GM15510 (cell line): ENCODE results near the gene TAGLN3.

Source experiments
- POLR2A ChIP-seq: IDR thresholded peaks from 3 replicates; pipeline ENCODE4 v1.6.1; 2011; ENCODE audit warnings: borderline replicate concordance; ENCODE audit not compliant: insufficient read length; ENCODE audit errors: extremely low read depth

The TAGLN3 gene

DNA sequence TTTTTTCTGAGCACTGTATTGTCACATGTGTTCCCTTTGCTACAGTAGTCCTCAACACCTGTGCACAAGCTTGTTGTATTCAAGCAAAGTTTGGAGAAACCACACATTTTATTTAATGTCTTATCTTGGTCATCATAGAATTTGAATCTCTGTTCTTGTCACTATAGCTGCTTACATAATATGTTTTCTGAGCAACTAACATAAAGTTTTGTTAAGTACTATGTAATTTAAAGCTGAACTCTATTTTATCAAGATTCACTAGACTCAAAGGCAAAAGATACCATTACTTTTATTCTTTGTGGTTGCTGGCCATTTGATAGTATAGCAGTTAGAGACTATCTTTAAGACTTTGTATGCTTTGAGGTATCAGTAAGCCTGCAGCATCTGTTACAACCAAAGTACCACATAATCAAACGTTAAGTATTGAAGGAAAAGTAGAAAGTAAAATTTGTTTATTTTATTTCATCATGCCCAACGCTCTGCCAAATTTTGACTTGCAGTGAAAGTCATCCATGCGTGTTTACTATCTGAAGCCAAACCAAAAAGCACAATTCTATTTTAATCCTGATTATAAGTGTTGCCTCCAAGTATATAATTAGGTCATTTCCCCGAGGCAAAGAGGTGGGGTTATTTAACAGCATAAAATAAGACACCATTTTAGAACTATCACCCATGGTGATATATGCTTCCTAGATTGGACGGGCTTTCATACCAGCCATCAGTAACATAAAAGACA, 30.2 kb upstream of the TAGLN3 start:
- no peak for TF ChIP-seq POLR2A

DNA sequence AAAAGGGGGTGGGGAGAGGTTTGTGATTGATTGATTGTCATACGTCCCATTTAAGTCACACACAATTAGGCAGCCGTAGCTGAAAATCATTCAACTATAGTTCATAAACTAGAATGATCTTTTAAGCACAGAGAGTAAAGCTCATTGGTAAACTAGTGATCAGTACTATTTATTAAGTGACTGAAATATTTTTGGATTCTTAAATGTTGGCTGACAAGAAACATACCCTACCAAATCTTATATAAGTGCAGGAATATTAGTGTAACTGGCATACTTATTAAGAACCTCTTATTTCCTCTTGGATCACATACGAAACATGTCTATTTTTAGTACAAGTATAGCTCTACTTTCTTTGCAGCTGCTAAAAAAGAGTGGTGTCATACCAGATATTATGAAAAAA, 28.3 kb upstream of the TAGLN3 start:
- no peak for TF ChIP-seq POLR2A

DNA sequence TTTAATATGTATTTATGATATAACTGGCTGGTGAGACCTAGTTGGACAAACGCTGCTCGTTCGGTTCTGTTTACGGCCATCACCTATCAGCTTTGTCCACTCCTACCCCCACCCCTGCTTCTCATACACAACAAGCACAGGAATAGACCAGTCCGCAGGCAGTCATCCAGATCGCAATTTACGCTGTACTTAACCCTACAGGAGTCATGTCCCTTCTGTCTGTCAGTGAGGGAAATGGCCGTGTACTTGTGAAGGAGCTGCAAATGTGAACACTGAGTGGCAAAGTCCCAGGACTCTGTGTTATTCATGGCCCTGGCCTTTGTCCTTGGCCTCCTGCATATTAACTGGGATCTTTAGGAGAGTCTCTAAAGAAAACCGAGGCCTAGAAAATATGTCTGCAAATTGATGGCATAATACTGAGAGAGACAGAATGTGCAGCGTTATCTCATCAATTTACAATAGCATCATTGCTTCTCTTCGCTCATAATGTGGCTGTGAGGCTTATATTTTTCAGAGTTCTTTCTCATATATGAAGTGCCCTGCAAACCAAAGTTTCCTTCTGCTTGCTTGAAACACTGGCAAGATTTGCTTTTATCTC, 27.1 kb upstream of the TAGLN3 start:
- no peak for TF ChIP-seq POLR2A

DNA sequence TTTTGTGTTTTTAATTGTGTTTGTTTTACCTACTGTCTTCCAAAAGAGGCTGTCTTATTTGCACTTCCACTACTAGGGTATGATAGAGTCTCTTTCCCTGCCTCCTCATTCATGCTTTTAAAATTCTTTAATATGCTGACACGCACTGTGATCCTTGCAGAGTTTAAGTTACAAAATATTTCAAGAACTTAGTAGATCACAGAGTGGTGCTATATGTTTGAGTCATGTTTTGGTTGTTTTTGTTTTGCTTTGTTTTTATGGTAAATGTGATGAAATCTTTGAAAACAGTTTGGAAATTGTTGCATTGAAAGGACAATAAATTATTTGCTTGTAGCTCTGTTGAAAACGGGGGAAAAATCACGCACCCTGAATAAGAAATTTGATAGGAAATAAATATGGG, 25.8 kb upstream of the TAGLN3 start:
- no peak for TF ChIP-seq POLR2A

DNA sequence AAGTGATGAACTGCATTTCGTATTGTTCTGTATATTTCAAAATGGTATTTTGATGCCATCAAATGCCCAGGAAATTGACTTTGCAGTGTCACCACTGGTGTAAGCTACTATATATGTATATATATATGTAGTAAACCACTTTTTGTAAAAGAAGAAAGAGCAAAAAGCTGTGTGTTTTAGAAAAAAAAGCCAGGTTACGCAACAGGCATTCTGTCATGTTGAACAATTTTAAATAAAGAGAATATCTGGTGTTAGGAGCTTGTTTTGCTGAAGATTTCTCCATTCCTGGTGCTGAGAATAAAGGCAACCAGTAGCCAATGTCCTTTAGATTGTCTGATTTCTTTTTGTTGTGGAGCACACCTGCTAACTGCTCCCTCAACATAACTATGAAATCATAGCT, 23.6 kb upstream of the TAGLN3 start:
- no peak for TF ChIP-seq POLR2A

DNA sequence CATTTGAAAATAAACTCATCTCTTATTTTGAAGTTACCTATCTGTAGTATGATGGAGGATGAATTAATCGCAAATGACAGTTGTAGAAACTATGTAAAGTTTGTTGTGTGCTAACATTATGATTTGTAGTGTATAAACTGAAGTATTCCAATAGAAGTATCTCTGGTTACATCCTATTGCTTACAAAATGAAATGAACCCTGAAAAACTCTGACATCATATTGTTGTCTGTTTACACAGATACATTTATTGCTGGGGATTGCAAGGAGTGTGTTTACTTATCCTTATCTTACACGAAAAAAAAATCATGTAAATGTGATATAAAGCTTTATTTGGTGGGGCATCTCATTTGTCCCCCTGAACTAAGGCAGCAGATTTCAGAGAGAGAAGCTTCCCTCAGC, 22.5 kb upstream of the TAGLN3 start:
- TF ChIP-seq POLR2A = no peak

DNA sequence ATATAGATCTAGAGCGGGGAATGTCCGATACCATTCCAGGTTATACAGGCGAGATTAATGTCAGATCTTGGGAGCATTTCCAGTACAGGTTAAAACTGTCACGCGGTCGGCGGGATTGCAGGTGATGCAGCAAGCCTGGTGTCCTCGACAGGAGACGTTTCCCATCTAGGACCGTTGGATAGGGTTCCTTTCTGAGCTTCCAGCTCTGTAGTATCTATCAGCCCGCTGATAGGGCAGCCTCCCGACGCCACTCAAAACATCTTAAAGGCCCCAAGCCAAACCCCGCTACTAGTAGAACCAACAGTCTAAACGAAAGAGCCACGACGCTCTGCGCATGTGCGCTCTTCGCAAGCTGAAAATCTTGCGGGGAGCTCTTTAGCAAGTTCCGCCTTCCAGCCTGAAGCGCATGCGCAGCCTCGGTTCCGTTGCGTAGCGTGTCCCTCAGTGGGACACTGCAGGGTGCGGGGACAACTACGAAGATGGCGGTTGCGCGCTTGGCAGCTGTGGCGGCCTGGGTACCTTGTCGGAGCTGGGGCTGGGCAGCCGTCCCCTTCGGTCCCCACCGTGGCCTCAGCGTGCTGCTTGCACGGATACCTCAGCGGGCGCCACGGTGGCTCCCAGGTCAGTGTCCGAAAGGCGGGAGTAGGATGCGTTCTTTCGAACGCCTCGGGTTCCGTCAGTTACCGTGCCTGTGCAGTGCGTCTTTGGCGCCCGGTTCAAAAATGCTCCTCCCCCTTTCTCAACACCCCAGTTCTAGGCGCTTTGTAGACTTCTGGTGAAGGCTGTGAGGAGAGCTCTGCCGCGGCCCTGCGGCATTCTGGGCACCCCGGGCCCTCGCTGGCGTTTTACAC, 19.9 kb upstream of the TAGLN3 start, which contains the start of gene ABHD10:
Gene ABHD10, plus strand, starts transcription at position 444 of the 851 bp plus-strand sequence. Its CDS starts 36 bp downstream, at position 480.
- peak; percentile 95 for TF ChIP-seq POLR2A

DNA sequence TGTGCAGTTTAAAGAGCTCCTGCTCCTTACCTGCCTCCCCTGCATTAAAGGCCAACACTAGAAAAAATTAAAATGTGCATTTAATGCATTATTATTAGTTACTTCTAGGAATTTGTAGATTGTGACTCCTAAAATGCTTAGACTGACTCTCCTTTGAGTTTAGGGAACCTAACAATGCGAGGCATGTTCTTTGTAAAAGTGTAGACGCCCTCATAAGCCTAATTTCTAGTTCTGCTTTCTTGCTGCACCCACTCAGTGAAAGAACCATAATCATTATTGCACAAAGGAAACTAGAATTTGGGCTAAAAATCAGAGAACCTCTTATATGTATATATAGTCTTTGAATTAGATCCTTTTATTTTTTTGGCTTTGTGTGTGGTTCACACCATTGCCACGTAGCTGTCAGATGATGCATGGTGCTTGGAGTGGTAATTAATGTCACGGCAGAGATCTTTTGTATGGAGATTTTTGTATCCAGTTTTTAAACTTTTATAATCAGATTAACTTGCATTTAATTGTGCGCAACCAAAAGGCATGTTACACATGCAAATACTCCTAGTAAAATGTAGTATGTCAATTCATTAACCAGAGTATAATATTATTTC, 19.2 kb upstream of the TAGLN3 start:
- TF ChIP-seq POLR2A = no peak

DNA sequence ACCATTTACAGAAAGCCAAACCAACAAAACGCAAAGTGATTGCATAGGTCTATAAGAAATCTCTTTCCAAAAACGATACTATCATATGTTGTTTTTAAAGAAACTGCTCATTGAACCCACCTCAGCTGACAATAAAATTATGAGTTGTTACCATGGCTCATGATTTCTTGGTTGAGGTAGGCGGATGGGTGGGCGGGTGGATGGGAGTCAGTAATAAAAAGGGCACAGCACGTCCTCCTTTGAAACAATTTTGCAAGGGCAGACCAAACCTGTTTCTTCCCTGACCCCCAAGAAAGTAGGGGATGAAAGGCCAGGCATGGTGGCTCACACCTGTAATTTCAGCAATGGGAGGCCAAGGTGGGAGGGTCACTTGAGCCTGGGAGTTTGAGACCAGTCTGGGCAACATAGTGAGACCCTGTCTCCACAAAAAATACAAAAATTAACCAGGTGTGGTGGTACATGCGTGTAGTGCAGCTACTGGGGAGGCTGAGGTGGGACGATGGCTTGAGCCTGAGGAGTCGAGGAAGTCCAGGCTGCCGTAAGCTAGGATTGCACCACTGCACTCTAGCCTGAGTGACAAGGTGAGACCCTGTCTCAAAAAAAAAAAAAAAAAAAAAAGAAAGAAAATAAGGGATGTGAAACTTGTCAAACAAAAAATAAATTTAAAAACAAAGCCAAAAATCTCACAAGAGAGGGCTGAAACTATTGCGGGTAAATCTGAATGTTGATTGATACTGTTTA, 17.8 kb upstream of the TAGLN3 start:
- TF ChIP-seq POLR2A = no peak

DNA sequence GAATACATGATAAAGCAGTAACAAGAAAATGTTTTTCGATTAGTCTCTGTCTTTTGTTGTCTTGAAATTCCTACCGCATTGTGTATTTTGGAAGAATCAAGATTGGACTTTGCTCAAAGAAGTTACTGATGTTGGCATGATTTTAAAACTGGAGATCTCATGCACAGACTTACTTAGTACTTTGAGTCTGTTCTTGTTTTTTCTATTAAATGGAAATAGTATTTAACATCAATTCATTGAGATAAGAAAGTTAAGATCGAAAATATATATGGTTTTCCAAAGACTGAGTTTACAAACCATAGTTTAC, 17.3 kb upstream of the TAGLN3 start:
- TF ChIP-seq POLR2A = no peak

DNA sequence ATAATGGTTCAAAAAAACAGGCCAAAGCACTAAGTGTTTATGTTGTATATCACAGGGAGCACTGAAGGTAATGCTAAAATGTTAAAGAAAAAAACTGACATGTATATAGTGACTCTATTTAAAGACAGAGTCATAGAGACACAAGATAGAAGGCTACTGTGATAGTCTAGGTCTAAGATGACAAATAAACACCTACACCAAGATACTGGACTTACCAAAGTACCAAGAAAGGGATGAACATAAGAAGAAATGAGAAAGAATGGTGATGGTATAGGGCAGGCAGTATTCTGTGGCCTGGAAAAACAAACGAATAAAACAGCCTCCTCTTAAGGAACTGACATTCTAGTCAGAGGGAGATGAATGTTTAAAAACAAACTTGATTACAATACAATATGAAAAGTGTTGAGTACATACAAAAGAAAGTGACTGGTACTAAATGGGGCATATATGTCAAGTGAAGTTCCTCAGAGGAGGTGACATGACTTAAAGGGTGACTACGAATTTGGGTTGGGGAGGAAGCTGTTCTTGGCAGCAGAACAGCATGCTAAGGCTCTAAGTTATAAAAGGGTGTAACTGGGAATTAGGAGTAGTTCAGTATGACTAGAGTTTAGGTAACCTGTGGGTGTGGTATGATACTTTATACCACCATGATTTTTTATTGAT, 14.0 kb upstream of the TAGLN3 start:
- no peak for TF ChIP-seq POLR2A

DNA sequence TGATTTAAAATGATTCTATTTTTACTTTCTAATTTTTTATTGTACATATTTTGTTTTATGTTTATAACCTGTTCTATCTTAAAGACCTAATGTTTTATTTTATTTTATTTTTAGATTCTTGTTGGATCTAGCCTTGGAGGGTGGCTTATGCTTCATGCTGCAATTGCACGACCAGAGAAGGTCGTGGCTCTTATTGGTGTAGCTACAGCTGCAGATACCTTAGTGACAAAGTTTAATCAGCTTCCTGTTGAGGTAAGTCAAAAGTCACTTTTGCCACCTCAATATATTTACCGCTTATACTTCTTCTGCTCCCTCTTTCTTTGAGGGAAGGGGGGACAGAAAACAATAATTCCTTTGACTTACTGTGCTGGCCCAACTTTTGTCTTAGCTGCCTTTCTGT, 11.9 kb upstream of the TAGLN3 start:
- TF ChIP-seq POLR2A = no peak

DNA sequence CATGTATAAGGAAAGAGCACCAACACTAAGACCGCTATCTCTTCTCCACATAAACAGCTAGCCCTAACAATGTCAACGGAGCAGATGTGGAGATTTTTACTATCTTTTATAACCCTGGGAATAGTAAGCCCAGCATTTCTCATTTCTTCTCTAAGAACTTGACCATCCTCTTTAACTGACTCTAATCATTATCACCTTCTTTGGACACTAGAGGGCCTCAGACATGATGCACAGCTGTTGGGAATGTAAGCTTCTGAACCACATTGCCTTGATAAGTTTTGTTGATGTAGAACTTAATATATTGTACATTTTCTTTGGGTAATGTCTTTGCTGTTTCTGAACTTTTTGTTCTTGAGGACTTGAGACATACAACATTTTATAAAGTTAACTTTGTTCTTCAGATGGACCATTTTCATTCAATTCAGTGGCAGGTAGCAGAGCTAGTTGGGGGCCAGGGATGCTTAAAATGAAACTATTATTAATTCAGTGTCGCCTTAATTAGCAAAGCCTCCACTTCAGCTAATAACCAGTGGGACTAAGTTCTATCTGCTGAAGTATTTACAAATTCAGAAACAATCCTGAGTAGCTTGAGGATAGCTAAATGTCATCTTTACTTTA, 9.6 kb upstream of the TAGLN3 start:
- no peak for TF ChIP-seq POLR2A

DNA sequence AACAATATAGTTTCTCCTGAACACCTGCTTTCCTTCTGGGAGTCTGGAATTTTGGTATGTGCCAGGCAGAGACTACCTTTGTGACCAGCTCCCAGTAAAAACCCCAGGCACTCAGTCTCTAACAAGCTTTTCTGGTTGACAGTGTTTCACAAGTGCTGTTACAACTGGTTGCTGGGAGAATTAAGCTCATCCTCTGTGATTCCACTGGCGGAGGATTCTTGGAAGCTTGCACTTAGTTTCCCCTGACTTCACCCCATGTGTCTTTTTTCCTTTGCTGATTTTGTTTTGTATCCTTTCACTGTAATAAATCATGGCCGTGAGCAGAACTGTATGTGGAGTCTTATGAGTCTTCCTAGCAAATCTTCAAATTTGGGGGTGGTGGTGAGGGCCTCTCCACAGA, 5.7 kb upstream of the TAGLN3 start:
- TF ChIP-seq POLR2A = no peak
